ENCODE results near the gene CYTIP.

CYTIP gene

GRCh38 chr2:157421964-157422363, 21.9 kb downstream of the CYTIP start:
- TF ChIP-seq POLR2A (IDR thresholded peaks at IDR 0.05; ENCODE audit: extremely low read depth, insufficient read length): no peak
- TF ChIP-seq, protein P1, sequence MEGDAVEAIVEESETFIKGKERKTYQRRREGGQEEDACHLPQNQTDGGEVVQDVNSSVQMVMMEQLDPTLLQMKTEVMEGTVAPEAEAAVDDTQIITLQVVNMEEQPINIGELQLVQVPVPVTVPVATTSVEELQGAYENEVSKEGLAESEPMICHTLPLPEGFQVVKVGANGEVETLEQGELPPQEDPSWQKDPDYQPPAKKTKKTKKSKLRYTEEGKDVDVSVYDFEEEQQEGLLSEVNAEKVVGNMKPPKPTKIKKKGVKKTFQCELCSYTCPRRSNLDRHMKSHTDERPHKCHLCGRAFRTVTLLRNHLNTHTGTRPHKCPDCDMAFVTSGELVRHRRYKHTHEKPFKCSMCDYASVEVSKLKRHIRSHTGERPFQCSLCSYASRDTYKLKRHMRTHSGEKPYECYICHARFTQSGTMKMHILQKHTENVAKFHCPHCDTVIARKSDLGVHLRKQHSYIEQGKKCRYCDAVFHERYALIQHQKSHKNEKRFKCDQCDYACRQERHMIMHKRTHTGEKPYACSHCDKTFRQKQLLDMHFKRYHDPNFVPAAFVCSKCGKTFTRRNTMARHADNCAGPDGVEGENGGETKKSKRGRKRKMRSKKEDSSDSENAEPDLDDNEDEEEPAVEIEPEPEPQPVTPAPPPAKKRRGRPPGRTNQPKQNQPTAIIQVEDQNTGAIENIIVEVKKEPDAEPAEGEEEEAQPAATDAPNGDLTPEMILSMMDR (IDR thresholded peaks at IDR 0.05; ENCODE audit: low read depth, low read length): no peak
- TF ChIP-seq, protein P2, sequence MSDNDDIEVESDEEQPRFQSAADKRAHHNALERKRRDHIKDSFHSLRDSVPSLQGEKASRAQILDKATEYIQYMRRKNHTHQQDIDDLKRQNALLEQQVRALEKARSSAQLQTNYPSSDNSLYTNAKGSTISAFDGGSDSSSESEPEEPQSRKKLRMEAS (IDR thresholded peaks at IDR 0.05; ENCODE audit: low read depth, low read length): no peak
- TF ChIP-seq MYC (IDR thresholded peaks at IDR 0.05; ENCODE audit: low read depth, low read length): no peak
- no peak overlapping the region for H3K4me3 ChIP-seq (ENCODE audit: low read depth, low read length)
- DNase-seq (ENCODE audit: low read depth): no peak

- H3K4me3 ChIP-seq (ENCODE audit: low read depth, low read length): no peak overlapping the region
- TF ChIP-seq, protein P1 (IDR thresholded peaks at IDR 0.05; ENCODE audit: low read depth, low read length): no peak
- TF ChIP-seq, protein P2 (IDR thresholded peaks at IDR 0.05; ENCODE audit: low read depth, low read length): no peak
- TF ChIP-seq MYC (IDR thresholded peaks at IDR 0.05; ENCODE audit: low read depth, low read length) (no peak), POLR2A (IDR thresholded peaks at IDR 0.05; ENCODE audit: extremely low read depth, insufficient read length) (no peak)
- DNase-seq (ENCODE audit: low read depth): no peak
Observed at GRCh38 chr2:157421331-157421944, 22.5 kb downstream of the CYTIP start.

DNA sequence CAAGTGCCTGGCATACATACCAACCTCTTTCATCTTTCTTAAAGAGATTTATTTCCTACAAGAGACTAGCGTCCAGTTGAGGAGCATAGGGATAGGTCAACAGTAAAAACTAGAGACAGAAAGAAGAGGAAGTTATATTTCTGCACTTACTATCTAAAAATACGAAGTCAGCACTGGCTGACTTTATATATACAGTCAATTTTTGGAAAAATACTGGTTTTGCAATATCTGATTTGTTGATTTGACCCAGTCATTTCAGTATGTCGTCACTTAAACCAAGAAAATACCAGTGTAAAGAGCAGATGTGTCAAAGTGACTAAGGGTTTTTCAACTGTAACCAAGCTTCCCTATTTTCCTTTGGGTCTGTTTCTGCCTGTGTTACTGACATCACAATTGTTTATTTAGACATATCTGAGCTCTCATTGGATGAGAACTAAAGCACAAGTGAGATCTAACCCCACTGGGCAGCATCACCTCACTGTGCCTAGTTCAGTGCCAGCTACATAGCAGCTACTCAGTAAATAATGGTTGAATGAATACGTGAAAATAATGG, 23.0 kb downstream of the CYTIP start:
- H3K4me3 ChIP-seq (ENCODE audit: low read depth, low read length): no peak overlapping the region
- TF ChIP-seq, protein P1 (IDR thresholded peaks at IDR 0.05; ENCODE audit: low read depth, low read length): no peak
- TF ChIP-seq, protein P2 (IDR thresholded peaks at IDR 0.05; ENCODE audit: low read depth, low read length): no peak
- TF ChIP-seq POLR2A (IDR thresholded peaks at IDR 0.05; ENCODE audit: extremely low read depth, insufficient read length) (no peak), MYC (IDR thresholded peaks at IDR 0.05; ENCODE audit: low read depth, low read length) (no peak)
- DNase-seq (ENCODE audit: low read depth): peak; percentile 78

- no peak for DNase-seq (ENCODE audit: low read depth)
- TF ChIP-seq, protein P2 (IDR thresholded peaks at IDR 0.05; ENCODE audit: low read depth, low read length): no peak
- TF ChIP-seq MYC (IDR thresholded peaks at IDR 0.05; ENCODE audit: low read depth, low read length): no peak
- no peak for TF ChIP-seq POLR2A (IDR thresholded peaks at IDR 0.05; ENCODE audit: extremely low read depth, insufficient read length)
- TF ChIP-seq, protein P1 (IDR thresholded peaks at IDR 0.05; ENCODE audit: low read depth, low read length): no peak
- H3K4me3 ChIP-seq (ENCODE audit: low read depth, low read length): no peak overlapping the region
Observed at GRCh38 chr2:157419031-157419575, 24.8 kb downstream of the CYTIP start.

GRCh38 chr2:157418239-157418641, 25.6 kb downstream of the CYTIP start:
- peak; percentile 29 for DNase-seq (ENCODE audit: low read depth)
- no peak overlapping the region for H3K4me3 ChIP-seq (ENCODE audit: low read depth, low read length)
- TF ChIP-seq, protein P1 (IDR thresholded peaks at IDR 0.05; ENCODE audit: low read depth, low read length): no peak
- TF ChIP-seq, protein P2 (IDR thresholded peaks at IDR 0.05; ENCODE audit: low read depth, low read length): peak; percentile 22; the same call in 1 of the 2 replicates
- TF ChIP-seq MYC (IDR thresholded peaks at IDR 0.05; ENCODE audit: low read depth, low read length): no peak
- TF ChIP-seq POLR2A (IDR thresholded peaks at IDR 0.05; ENCODE audit: extremely low read depth, insufficient read length): no peak
